ENCODE results near the gene TTC34. TPM values are rescaled to one million over a fixed set of nuclear protein-coding genes. Genes with fewer than 3 reads are reported as not detected.

TTC34 gene
- total and polyA plus RNA-seq, 2 of the 13 experiments (the other 11 are each of a cell fraction or from before 2014, with no cell fraction given): 0.07 to 0.11 TPM

- H3K4me2 ChIP-seq (ENCODE audit: low read depth, low read length): no peak overlapping the region
Observed at GRCh38 chr1:2850502-2850901, 49.0 kb upstream of the TTC34 start.

More at GRCh38 chr1:2850502-2850901, 49.0 kb upstream of the TTC34 start:
- no peak for DNase-seq (ENCODE audit: low spot score)
- ChIA-PET CTCF (ENCODE audit: low intra/inter-chr PET ratio, low total read pairs) (no interaction called here), POLR2A (no interaction called here)
- intact Hi-C loops (cut with micrococcal nuclease; ENCODE audit: unreplicated experiment): no loop called here
- ATAC-seq: no peak
- peaks cover 6 to 77% of the 10 kb centered on the region in 2 experiments; a peak in 4 of 5 replicates for H3K27me3 ChIP-seq (ENCODE audit: control insufficient read depth in 1 of 2, insufficient read depth in 2 of 2, low read length in 2 of 2)
- no peaks in the 10 kb centered on the region for H4K20me1 ChIP-seq (ENCODE audit: insufficient read depth, low read length)
- no peak for FAIRE-seq
- no peak overlapping the region for H2AFZ ChIP-seq (ENCODE audit: low read length)
- H3K4me1 ChIP-seq (ENCODE audit: insufficient read depth, low read length): no peaks in the 10 kb centered on the region
- no peak overlapping the region for H3K9ac ChIP-seq (ENCODE audit: insufficient read depth, low read depth, low read length)
- no peaks in the 10 kb centered on the region for H3K36me3 ChIP-seq (replicated peaks in 1 of 2; ENCODE audit: control insufficient read depth in 1 of 2, insufficient read depth in 2 of 2, low read length in 2 of 2)
- no peaks in the 10 kb centered on the region for H3K79me2 ChIP-seq (ENCODE audit: insufficient read depth, low read length)
- in situ Hi-C loops (cut with HindIII; ENCODE audit: extremely low pct_ligation_motif_present, low pct_unique_long_range_greater_than_20kb): no loop called here
- H3K4me3 ChIP-seq (replicated peaks in 1 of 3; ENCODE audit: insufficient read depth in 1 of 3, low read depth in 2 of 3, low read length in 3 of 3): no peak overlapping the region
- BruUV-seq (replicated peaks): no TSS peak
- no peak overlapping the region for H3K27ac ChIP-seq (ENCODE audit: extremely low read length, insufficient read depth, low read length)
- H3K9me3 ChIP-seq (ENCODE audit: low read length): no peaks in the 10 kb centered on the region
- WGBS (ENCODE audit: low lambda C conversion rate): 28% methylated on average over 17 of the region's 17 CpGs
- TF ChIP-seq MEIS2 (CRISPR knock-in tag; IDR thresholded peaks at IDR 0.05) (no peak), NFATC3 (CRISPR knock-in tag; IDR thresholded peaks at IDR 0.05) (no peak), SRSF9 (IDR thresholded peaks at IDR 0.05; ENCODE audit: borderline replicate concordance, insufficient read depth, low read depth, low read length, poor library complexity, severe bottlenecking) (no peak), MAZ (IDR thresholded peaks at IDR 0.05; ENCODE audit: borderline replicate concordance, low read depth, low read length) (no peak), MAZ (CRISPR knock-in tag; IDR thresholded peaks at IDR 0.05; ENCODE audit: low read depth) (no peak), ZNF713 (CRISPR knock-in tag; IDR thresholded peaks at IDR 0.05) (no peak), ZFX (CRISPR knock-in tag; IDR thresholded peaks at IDR 0.05; ENCODE audit: low read depth) (no peak), CCDC6 (CRISPR knock-in tag; IDR thresholded peaks at IDR 0.05) (no peak), SMC3 (IDR thresholded peaks at IDR 0.05; ENCODE audit: low read length) (no peak), NR2C2 (CRISPR knock-in tag; IDR thresholded peaks at IDR 0.05; ENCODE audit: borderline replicate concordance) (no peak), MTA3 (CRISPR knock-in tag; IDR thresholded peaks at IDR 0.05) (no peak), ZBTB49 (CRISPR knock-in tag; IDR thresholded peaks at IDR 0.05; ENCODE audit: borderline replicate concordance) (no peak), ZNF260 (CRISPR knock-in tag; IDR thresholded peaks at IDR 0.05; ENCODE audit: borderline replicate concordance, low read depth) (no peak)

All from HepG2 (cell line).